HepG2 (cell line): ENCODE data around the gene ERBB3. TPM values are rescaled to one million over a fixed set of nuclear protein-coding genes. Genes with fewer than 3 reads are reported as not detected.
A peak's percentile ranks its signal among the peaks of the same experiment; 100 is the strongest.

ENCODE experiments used
- ARNT2 ChIP-seq: sonication (generic); formaldehyde crosslinking; IDR thresholded peaks from 2 replicates; pipeline ENCODE4 v1.8.0; 2022; ENCODE audit warnings: mild to moderate bottlenecking, low read depth, missing genetic modification reagents, moderate library complexity
- KMT2B ChIP-seq: IDR thresholded peaks from 2 replicates; pipeline ENCODE4 v1.6.1; 2016; ENCODE audit warnings: missing genetic modification reagents, missing compliant biosample characterization
- NCOA2 ChIP-seq: sonication (generic); formaldehyde crosslinking; IDR thresholded peaks from 2 replicates; pipeline ENCODE4 v1.8.0; 2022; ENCODE audit warnings: inconsistent platforms
- NR2C2 ChIP-seq: sonication (generic); formaldehyde crosslinking; IDR thresholded peaks from 2 replicates; pipeline ENCODE4 v1.4.0; 2020; ENCODE audit warnings: missing genetic modification reagents, mild to moderate bottlenecking, moderate library complexity, borderline replicate concordance
- SMC3 ChIP-seq: IDR thresholded peaks from 2 replicates; pipeline ENCODE4 v1.6.1; 2011; ENCODE audit warnings: low read length, improper control_type of control experiment
- SRY ChIP-seq: sonication (generic); formaldehyde crosslinking; IDR thresholded peaks from 2 replicates; pipeline ENCODE4 v1.8.0; 2022; ENCODE audit warnings: mild to moderate bottlenecking, missing genetic modification reagents
- TBL1XR1 ChIP-seq: fragments of 150-350 bp; IDR thresholded peaks from 2 replicates; pipeline ENCODE4 v1.6.1; 2014; ENCODE audit warnings: borderline replicate concordance, low read length; ENCODE audit not compliant: partially characterized antibody
- YEATS2 ChIP-seq: sonication (generic); formaldehyde crosslinking; IDR thresholded peaks from 2 replicates; pipeline ENCODE4 v1.4.0; 2020; ENCODE audit warnings: missing genetic modification reagents, borderline replicate concordance
- ZNF451 ChIP-seq: sonication (generic); formaldehyde crosslinking; IDR thresholded peaks from 2 replicates; pipeline ENCODE4 v1.5.0; 2020; ENCODE audit warnings: mild to moderate bottlenecking, missing genetic modification reagents
- ZNF460 ChIP-seq: sonication (generic); formaldehyde crosslinking; IDR thresholded peaks from 2 replicates; pipeline ENCODE4 v1.5.1; 2020; ENCODE audit warnings: missing genetic modification reagents, mild to moderate bottlenecking, borderline replicate concordance
- polyA plus RNA-seq, 8 experiments: library from polyadenylated mRNA; depleted of rRNA in 3 of 8; stranded (reverse) in 7 of 8; unstranded in 1 of 8; fragments of >200 nt; fragmentation: Illumina TruSeq in 4 of 8; extraction: Trizol in 4 of 8; gene quantifications; 2 replicates each; pipeline versions ENCODE4 v1.2.1 to v1.2.3, GENCODE V29; 2011 to 2016; ENCODE audit warnings: low read depth in 4 of 8, missing spikeins in 1 of 8, mixed read lengths in 1 of 8; ENCODE audit not compliant: insufficient read depth in 1 of 8
- total RNA-seq, 5 experiments: library from RNA; depleted of rRNA; stranded (reverse); fragments of >200 nt; fragmentation: Illumina TruSeq; extraction: Trizol; gene quantifications; 2 replicates each; pipeline ENCODE4 v1.2.3, GENCODE V29; 2016; ENCODE audit warnings: low read depth in 1 of 5
- TF ChIP-seq, protein P1 (sequence below): sonication (generic); formaldehyde crosslinking; IDR thresholded peaks from 2 replicates; pipeline ENCODE4 v1.9.0; 2021; ENCODE audit warnings: mild to moderate bottlenecking, missing genetic modification reagents
- TF ChIP-seq, protein P2 (sequence below): sonication (generic); formaldehyde crosslinking; IDR thresholded peaks from 2 replicates; pipeline ENCODE4 v1.8.0; 2022; ENCODE audit warnings: missing genetic modification reagents, mild to moderate bottlenecking, moderate library complexity, borderline replicate concordance
- TF ChIP-seq, protein P3 (sequence below): sonication (generic); formaldehyde crosslinking; IDR thresholded peaks from 2 replicates; pipeline ENCODE4 v1.4.0; 2020; ENCODE audit warnings: low read depth, mild to moderate bottlenecking, missing genetic modification reagents
- TF ChIP-seq, protein P4 (sequence below): sonication (generic); formaldehyde crosslinking; IDR thresholded peaks from 2 replicates; pipeline ENCODE4 v1.4.0; 2020; ENCODE audit warnings: missing genetic modification reagents, mild to moderate bottlenecking, borderline replicate concordance
- TF ChIP-seq, protein P5 (sequence below): sonication (generic); IDR thresholded peaks from 2 replicates; pipeline ENCODE4 v1.6.1; 2016; ENCODE audit warnings: low read depth, borderline replicate concordance

ERBB3 gene
- total and polyA plus RNA-seq, 2 of the 13 experiments (the other 11 are each of a cell fraction or from before 2014, with no cell fraction given) = 93.6 to 358 TPM

DNA sequence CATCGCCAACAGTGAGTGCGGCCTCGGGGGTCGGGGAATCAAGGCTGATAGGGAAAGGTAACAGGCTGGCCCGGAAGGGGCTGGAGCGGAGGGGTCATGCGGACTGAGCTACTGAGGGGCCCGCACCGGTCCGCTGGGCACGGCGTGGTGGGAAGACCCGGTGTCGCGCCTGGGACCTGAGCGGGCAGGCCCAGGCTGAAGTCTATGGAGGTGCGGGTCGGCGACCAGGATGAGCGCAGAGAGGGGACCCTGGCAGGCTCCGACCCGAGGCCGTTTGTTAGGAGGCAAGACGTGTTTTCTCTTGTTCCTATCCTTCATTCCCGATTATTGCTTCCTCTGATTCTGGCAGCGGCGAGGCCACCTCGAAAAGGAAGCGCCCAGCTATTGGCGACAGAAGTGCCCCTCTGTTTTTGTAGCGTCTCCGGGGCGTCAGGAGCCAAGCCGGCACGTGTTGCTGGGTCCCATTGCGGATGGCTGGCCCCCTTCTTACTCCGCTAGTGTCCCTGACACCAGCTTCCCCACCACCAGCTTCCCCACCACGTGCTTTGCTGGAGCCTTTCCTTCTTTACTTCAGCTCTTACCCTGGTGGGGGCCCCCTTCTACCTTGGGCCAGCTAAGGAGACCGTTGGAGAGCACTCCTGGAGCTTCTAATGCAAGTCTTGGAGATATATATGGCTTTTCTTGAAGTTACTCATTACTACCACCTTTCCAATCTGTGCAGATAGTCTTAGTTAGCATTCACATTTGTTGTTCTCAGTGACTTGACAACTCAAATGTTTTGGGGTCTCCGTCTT, 25.0 kb downstream of the ERBB3 start (continued):
- TF ChIP-seq, protein P1, sequence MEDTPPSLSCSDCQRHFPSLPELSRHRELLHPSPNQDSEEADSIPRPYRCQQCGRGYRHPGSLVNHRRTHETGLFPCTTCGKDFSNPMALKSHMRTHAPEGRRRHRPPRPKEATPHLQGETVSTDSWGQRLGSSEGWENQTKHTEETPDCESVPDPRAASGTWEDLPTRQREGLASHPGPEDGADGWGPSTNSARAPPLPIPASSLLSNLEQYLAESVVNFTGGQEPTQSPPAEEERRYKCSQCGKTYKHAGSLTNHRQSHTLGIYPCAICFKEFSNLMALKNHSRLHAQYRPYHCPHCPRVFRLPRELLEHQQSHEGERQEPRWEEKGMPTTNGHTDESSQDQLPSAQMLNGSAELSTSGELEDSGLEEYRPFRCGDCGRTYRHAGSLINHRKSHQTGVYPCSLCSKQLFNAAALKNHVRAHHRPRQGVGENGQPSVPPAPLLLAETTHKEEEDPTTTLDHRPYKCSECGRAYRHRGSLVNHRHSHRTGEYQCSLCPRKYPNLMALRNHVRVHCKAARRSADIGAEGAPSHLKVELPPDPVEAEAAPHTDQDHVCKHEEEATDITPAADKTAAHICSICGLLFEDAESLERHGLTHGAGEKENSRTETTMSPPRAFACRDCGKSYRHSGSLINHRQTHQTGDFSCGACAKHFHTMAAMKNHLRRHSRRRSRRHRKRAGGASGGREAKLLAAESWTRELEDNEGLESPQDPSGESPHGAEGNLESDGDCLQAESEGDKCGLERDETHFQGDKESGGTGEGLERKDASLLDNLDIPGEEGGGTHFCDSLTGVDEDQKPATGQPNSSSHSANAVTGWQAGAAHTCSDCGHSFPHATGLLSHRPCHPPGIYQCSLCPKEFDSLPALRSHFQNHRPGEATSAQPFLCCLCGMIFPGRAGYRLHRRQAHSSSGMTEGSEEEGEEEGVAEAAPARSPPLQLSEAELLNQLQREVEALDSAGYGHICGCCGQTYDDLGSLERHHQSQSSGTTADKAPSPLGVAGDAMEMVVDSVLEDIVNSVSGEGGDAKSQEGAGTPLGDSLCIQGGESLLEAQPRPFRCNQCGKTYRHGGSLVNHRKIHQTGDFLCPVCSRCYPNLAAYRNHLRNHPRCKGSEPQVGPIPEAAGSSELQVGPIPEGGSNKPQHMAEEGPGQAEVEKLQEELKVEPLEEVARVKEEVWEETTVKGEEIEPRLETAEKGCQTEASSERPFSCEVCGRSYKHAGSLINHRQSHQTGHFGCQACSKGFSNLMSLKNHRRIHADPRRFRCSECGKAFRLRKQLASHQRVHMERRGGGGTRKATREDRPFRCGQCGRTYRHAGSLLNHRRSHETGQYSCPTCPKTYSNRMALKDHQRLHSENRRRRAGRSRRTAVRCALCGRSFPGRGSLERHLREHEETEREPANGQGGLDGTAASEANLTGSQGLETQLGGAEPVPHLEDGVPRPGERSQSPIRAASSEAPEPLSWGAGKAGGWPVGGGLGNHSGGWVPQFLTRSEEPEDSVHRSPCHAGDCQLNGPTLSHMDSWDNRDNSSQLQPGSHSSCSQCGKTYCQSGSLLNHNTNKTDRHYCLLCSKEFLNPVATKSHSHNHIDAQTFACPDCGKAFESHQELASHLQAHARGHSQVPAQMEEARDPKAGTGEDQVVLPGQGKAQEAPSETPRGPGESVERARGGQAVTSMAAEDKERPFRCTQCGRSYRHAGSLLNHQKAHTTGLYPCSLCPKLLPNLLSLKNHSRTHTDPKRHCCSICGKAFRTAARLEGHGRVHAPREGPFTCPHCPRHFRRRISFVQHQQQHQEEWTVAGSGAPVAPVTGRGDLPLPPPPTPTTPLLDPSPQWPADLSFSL (CRISPR knock-in tag) = no peak
- no peak for TF ChIP-seq ZNF451 (CRISPR knock-in tag)
- TF ChIP-seq NCOA2 = no peak
- TF ChIP-seq KMT2B = no peak
- TF ChIP-seq ARNT2 = no peak
- TF ChIP-seq TBL1XR1 = no peak
- no peak for TF ChIP-seq NR2C2 (CRISPR knock-in tag)
- TF ChIP-seq, protein P2, sequence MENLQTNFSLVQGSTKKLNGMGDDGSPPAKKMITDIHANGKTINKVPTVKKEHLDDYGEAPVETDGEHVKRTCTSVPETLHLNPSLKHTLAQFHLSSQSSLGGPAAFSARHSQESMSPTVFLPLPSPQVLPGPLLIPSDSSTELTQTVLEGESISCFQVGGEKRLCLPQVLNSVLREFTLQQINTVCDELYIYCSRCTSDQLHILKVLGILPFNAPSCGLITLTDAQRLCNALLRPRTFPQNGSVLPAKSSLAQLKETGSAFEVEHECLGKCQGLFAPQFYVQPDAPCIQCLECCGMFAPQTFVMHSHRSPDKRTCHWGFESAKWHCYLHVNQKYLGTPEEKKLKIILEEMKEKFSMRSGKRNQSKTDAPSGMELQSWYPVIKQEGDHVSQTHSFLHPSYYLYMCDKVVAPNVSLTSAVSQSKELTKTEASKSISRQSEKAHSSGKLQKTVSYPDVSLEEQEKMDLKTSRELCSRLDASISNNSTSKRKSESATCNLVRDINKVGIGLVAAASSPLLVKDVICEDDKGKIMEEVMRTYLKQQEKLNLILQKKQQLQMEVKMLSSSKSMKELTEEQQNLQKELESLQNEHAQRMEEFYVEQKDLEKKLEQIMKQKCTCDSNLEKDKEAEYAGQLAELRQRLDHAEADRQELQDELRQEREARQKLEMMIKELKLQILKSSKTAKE (CRISPR knock-in tag) = no peak
- TF ChIP-seq YEATS2 (CRISPR knock-in tag) = no peak
- peak; percentile 13; the same call in 1 of the 2 replicates for TF ChIP-seq SRY (CRISPR knock-in tag)
- no peak for TF ChIP-seq SMC3
- TF ChIP-seq, protein P3, sequence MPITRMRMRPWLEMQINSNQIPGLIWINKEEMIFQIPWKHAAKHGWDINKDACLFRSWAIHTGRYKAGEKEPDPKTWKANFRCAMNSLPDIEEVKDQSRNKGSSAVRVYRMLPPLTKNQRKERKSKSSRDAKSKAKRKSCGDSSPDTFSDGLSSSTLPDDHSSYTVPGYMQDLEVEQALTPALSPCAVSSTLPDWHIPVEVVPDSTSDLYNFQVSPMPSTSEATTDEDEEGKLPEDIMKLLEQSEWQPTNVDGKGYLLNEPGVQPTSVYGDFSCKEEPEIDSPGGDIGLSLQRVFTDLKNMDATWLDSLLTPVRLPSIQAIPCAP (CRISPR knock-in tag) = no peak
- no peak for TF ChIP-seq ZNF460 (CRISPR knock-in tag)
- TF ChIP-seq, protein P4, sequence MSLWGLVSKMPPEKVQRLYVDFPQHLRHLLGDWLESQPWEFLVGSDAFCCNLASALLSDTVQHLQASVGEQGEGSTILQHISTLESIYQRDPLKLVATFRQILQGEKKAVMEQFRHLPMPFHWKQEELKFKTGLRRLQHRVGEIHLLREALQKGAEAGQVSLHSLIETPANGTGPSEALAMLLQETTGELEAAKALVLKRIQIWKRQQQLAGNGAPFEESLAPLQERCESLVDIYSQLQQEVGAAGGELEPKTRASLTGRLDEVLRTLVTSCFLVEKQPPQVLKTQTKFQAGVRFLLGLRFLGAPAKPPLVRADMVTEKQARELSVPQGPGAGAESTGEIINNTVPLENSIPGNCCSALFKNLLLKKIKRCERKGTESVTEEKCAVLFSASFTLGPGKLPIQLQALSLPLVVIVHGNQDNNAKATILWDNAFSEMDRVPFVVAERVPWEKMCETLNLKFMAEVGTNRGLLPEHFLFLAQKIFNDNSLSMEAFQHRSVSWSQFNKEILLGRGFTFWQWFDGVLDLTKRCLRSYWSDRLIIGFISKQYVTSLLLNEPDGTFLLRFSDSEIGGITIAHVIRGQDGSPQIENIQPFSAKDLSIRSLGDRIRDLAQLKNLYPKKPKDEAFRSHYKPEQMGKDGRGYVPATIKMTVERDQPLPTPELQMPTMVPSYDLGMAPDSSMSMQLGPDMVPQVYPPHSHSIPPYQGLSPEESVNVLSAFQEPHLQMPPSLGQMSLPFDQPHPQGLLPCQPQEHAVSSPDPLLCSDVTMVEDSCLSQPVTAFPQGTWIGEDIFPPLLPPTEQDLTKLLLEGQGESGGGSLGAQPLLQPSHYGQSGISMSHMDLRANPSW (CRISPR knock-in tag) = no peak
- TF ChIP-seq, protein P5, sequence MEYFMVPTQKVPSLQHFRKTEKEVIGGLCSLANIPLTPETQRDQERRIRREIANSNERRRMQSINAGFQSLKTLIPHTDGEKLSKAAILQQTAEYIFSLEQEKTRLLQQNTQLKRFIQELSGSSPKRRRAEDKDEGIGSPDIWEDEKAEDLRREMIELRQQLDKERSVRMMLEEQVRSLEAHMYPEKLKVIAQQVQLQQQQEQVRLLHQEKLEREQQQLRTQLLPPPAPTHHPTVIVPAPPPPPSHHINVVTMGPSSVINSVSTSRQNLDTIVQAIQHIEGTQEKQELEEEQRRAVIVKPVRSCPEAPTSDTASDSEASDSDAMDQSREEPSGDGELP = no peak
